HepG2 (cell line): ENCODE measurements around the gene ARPC5. TPM values are rescaled to one million over a fixed set of nuclear protein-coding genes. Genes with fewer than 3 reads are reported as not detected.

ENCODE experiments used
- CEBPB ChIP-seq: IDR thresholded peaks from 2 replicates; pipeline ENCODE4 v1.6.1; 2011; ENCODE audit warnings: low read depth, low read length, improper control_type of control experiment, borderline replicate concordance
- HCFC1 ChIP-seq: fragments of 150-350 bp; IDR thresholded peaks from 2 replicates; pipeline ENCODE4 v1.6.1; 2014; ENCODE audit warnings: low read depth, low read length
- NBN ChIP-seq: fragments of 450-650 bp; conservative IDR thresholded peaks from 2 replicates; pipeline ENCODE4 v1.6.1; 2017
- TAF1 ChIP-seq: sonication (generic); formaldehyde crosslinking; IDR thresholded peaks from 2 replicates; pipeline ENCODE4 v1.4.0; 2020; ENCODE audit warnings: missing genetic modification reagents
- ZNF660 ChIP-seq: sonication (generic); formaldehyde crosslinking; IDR thresholded peaks from 2 replicates; pipeline ENCODE4 v1.5.1; 2020; ENCODE audit warnings: mild to moderate bottlenecking, low read depth, missing genetic modification reagents, borderline replicate concordance
- polyA plus RNA-seq, 8 experiments: library from polyadenylated mRNA; depleted of rRNA in 3 of 8; stranded (reverse) in 7 of 8; unstranded in 1 of 8; fragments of >200 nt; fragmentation: Illumina TruSeq in 4 of 8; extraction: Trizol in 4 of 8; gene quantifications; 2 replicates each; pipeline versions ENCODE4 v1.2.1 to v1.2.3, GENCODE V29; 2011 to 2016; ENCODE audit warnings: low read depth in 4 of 8, missing spikeins in 1 of 8, mixed read lengths in 1 of 8; ENCODE audit not compliant: insufficient read depth in 1 of 8
- total RNA-seq, 5 experiments: library from RNA; depleted of rRNA; stranded (reverse); fragments of >200 nt; fragmentation: Illumina TruSeq; extraction: Trizol; gene quantifications; 2 replicates each; pipeline ENCODE4 v1.2.3, GENCODE V29; 2016; ENCODE audit warnings: low read depth in 1 of 5
- TF ChIP-seq, protein P1 (sequence below): sonication (generic); formaldehyde crosslinking; conservative IDR thresholded peaks from 2 replicates; pipeline ENCODE4 v1.4.0; 2020; ENCODE audit warnings: missing genetic modification reagents
- TF ChIP-seq, protein P2 (sequence below): sonication (generic); formaldehyde crosslinking; IDR thresholded peaks from 2 replicates; pipeline ENCODE4 v1.4.0; 2020; ENCODE audit warnings: missing genetic modification reagents
- TF ChIP-seq, protein P3 (sequence below): IDR thresholded peaks from 2 replicates; pipeline ENCODE4 v1.6.1; 2016; ENCODE audit warnings: missing compliant biosample characterization, missing genetic modification reagents, borderline replicate concordance
- TF ChIP-seq, protein P4 (sequence below): IDR thresholded peaks from 2 replicates; pipeline ENCODE4 v1.6.1; 2016

ARPC5 gene
- total and polyA plus RNA-seq, 2 of the 13 experiments (the other 11 are each of a cell fraction or from before 2014, with no cell fraction given): 48.4 to 106 TPM

DNA sequence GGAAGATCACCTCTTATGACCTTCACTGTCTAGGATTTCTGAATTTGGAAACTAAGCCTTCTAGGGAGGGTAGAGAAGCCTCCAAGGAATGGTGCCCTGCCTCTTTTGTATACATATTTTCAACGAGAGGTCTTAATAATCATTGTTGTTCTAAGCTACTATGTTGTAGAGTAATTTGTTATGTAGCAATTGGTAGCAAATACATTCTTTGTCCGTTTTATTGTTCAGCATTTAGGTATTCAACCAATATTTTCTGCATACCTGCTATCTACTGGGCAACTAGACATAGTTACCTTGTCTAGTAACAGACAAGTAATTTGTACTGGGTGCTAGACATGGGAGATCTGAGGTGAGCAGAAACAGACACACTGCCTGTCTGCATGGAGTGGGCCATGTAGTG, 24.6 kb downstream of the ARPC5 start (continued):
- no peak for TF ChIP-seq HCFC1
- TF ChIP-seq, protein P1, sequence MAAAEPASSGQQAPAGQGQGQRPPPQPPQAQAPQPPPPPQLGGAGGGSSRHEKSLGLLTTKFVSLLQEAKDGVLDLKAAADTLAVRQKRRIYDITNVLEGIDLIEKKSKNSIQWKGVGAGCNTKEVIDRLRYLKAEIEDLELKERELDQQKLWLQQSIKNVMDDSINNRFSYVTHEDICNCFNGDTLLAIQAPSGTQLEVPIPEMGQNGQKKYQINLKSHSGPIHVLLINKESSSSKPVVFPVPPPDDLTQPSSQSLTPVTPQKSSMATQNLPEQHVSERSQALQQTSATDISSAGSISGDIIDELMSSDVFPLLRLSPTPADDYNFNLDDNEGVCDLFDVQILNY (CRISPR knock-in tag): no peak
- TF ChIP-seq, protein P2, sequence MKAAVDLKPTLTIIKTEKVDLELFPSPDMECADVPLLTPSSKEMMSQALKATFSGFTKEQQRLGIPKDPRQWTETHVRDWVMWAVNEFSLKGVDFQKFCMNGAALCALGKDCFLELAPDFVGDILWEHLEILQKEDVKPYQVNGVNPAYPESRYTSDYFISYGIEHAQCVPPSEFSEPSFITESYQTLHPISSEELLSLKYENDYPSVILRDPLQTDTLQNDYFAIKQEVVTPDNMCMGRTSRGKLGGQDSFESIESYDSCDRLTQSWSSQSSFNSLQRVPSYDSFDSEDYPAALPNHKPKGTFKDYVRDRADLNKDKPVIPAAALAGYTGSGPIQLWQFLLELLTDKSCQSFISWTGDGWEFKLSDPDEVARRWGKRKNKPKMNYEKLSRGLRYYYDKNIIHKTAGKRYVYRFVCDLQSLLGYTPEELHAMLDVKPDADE (CRISPR knock-in tag): no peak
- no peak for TF ChIP-seq CEBPB
- TF ChIP-seq, protein P3, sequence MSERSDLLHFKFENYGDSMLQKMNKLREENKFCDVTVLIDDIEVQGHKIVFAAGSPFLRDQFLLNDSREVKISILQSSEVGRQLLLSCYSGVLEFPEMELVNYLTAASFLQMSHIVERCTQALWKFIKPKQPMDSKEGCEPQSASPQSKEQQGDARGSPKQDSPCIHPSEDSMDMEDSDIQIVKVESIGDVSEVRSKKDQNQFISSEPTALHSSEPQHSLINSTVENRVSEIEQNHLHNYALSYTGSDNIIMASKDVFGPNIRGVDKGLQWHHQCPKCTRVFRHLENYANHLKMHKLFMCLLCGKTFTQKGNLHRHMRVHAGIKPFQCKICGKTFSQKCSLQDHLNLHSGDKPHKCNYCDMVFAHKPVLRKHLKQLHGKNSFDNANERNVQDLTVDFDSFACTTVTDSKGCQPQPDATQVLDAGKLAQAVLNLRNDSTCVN: no peak
- TF ChIP-seq, protein P4, sequence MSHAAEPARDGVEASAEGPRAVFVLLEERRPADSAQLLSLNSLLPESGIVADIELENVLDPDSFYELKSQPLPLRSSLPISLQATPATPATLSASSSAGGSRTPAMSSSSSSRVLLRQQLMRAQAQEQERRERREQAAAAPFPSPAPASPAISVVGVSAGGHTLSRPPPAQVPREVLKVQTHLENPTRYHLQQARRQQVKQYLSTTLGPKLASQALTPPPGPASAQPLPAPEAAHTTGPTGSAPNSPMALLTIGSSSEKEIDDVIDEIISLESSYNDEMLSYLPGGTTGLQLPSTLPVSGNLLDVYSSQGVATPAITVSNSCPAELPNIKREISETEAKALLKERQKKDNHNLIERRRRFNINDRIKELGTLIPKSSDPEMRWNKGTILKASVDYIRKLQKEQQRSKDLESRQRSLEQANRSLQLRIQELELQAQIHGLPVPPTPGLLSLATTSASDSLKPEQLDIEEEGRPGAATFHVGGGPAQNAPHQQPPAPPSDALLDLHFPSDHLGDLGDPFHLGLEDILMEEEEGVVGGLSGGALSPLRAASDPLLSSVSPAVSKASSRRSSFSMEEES (CRISPR knock-in tag): no peak
- TF ChIP-seq TAF1 (CRISPR knock-in tag): no peak
- no peak for TF ChIP-seq ZNF660 (CRISPR knock-in tag)
- TF ChIP-seq NBN: no peak
